ENCODE results near the gene ACVR1. TPM values are rescaled to one million over a fixed set of nuclear protein-coding genes. Genes with fewer than 3 reads are reported as not detected.

ACVR1 gene
- total RNA-seq, 1 experiment from 2014 or later = 26.4 TPM

DNA sequence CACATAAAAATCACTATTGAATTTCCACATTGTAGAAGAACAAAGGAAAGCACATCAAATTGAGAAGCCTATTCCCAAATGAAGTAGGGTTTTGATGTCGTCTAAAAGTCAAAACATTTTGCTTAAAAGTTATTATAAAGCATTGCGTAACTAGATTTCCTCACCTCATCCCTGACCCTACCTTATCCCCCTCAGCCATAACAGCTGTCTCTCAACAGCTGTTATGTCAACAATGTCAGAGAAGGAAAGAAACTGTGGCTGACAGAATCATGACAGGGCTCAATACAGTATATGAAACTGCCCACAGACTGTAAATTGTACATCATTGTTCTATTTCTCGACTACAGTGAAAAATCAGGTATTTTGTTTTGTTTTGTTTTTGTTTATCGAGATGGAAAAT, 184.4 kb downstream of the ACVR1 start:
- H3K36me3 Mint-ChIP-seq (ENCODE audit: insufficient read depth, unreplicated experiment) = no peaks in the 10 kb centered on the region
- no TSS peak for BruUV-seq (replicated peaks)
- H3K27me3 Mint-ChIP-seq (ENCODE audit: insufficient read depth, unreplicated experiment) = no peaks in the 10 kb centered on the region
- H3K4me1 Mint-ChIP-seq (ENCODE audit: insufficient read depth, unreplicated experiment) = peaks cover 23% of the 10 kb centered on the region
- TF ChIP-seq, protein P1, sequence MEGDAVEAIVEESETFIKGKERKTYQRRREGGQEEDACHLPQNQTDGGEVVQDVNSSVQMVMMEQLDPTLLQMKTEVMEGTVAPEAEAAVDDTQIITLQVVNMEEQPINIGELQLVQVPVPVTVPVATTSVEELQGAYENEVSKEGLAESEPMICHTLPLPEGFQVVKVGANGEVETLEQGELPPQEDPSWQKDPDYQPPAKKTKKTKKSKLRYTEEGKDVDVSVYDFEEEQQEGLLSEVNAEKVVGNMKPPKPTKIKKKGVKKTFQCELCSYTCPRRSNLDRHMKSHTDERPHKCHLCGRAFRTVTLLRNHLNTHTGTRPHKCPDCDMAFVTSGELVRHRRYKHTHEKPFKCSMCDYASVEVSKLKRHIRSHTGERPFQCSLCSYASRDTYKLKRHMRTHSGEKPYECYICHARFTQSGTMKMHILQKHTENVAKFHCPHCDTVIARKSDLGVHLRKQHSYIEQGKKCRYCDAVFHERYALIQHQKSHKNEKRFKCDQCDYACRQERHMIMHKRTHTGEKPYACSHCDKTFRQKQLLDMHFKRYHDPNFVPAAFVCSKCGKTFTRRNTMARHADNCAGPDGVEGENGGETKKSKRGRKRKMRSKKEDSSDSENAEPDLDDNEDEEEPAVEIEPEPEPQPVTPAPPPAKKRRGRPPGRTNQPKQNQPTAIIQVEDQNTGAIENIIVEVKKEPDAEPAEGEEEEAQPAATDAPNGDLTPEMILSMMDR (IDR thresholded peaks at IDR 0.05; ENCODE audit: unreplicated experiment) = no peak
- peaks cover 4% of the 10 kb centered on the region for H3K9me3 Mint-ChIP-seq (ENCODE audit: unreplicated experiment)
- CTCF ChIA-PET = no interaction called here
- DNase-seq (ENCODE audit: unreplicated experiment) = peak; percentile 18
- POLR2A ChIA-PET = interaction anchor here (0.6 to 1.0 kb wide), 2 partner anchors 23 to 63 kb away, joined by 3 read pairs; no protein-coding TSS in a partner anchor
- intact Hi-C loops (cut with micrococcal nuclease) = no loop called here
- H3K4me3 Mint-ChIP-seq (ENCODE audit: unreplicated experiment) = no peak overlapping the region
- H3K27ac Mint-ChIP-seq (ENCODE audit: low read depth, unreplicated experiment) = peak overlapping the region; percentile 85

DNA sequence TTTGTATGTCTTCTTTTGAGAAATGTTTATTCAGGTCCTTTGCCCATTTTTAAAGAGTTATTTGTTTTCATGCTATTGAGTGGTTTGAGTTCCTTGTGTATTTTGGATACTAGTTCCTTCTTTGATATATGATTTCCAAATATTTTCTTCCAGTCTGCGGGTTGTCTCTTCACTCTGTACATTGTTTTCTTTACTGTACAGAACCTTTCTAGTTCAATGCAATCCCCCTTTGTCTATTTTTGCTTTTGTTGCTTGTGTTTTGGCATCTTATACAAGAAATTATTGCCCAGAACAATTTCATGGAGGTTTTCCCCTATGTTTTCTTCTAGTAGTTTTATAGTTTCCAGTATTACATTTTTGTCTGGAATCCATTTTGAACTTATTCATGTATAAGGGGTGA, 185.0 kb downstream of the ACVR1 start:
- peaks cover 7% of the 10 kb centered on the region for H3K9me3 Mint-ChIP-seq (ENCODE audit: unreplicated experiment)
- H3K27ac Mint-ChIP-seq (ENCODE audit: low read depth, unreplicated experiment) = no peak overlapping the region
- no peaks in the 10 kb centered on the region for H3K27me3 Mint-ChIP-seq (ENCODE audit: insufficient read depth, unreplicated experiment)
- no peak overlapping the region for H3K4me3 Mint-ChIP-seq (ENCODE audit: unreplicated experiment)
- intact Hi-C loops (cut with micrococcal nuclease) = no loop called here
- TF ChIP-seq, protein P1 (IDR thresholded peaks at IDR 0.05; ENCODE audit: unreplicated experiment) = no peak
- peaks cover 23% of the 10 kb centered on the region for H3K4me1 Mint-ChIP-seq (ENCODE audit: insufficient read depth, unreplicated experiment)
- no TSS peak for BruUV-seq (replicated peaks)
- CTCF ChIA-PET = no interaction called here
- no peaks in the 10 kb centered on the region for H3K36me3 Mint-ChIP-seq (ENCODE audit: insufficient read depth, unreplicated experiment)
- POLR2A ChIA-PET = interaction anchor here (0.6 kb wide), 1 partner anchor 63 kb away, joined by 3 read pairs; no protein-coding TSS in a partner anchor
- no peak for DNase-seq (ENCODE audit: unreplicated experiment)

Other genes starting within 250 kb of the ACVR1 start
- 0.12 and 0.17 TPM in 2 replicates for gene ACVR1C, start 247.5 kb downstream of the ACVR1 start, total RNA-seq (2022)
- not detected in 2 replicates for gene UPP2, start 225.5 kb upstream of the ACVR1 start, total RNA-seq (2022)

Data from MCF 10A (cell line).